ENCODE measurements around the gene STRN4. TPM values are rescaled to one million over a fixed set of nuclear protein-coding genes. Genes with fewer than 3 reads are reported as not detected.

Gene STRN4
- total RNA-seq, 1 experiment from 2014 or later, result 151 TPM

DNA sequence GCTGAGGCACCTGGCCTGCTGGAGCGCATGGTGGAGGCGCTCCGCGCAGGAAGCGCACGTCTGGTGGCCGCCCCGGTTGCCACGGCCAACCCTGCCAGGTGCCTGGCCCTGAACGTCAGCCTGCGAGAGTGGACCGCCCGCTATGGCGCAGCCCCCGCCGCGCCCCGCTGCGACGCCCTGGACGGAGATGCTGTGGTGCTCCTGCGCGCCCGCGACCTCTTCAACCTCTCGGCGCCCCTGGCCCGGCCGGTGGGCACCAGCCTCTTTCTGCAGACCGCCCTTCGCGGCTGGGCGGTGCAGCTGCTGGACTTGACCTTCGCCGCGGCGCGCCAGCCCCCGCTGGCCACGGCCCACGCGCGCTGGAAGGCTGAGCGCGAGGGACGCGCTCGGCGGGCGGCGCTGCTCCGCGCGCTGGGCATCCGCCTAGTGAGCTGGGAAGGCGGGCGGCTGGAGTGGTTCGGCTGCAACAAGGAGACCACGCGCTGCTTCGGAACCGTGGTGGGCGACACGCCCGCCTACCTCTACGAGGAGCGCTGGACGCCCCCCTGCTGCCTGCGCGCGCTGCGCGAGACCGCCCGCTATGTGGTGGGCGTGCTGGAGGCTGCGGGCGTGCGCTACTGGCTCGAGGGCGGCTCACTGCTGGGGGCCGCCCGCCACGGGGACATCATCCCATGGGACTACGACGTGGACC lies 9.7 kb upstream of the STRN4 start:
- no peaks in the 10 kb centered on the region for H3K4me1 Mint-ChIP-seq (ENCODE audit: low read depth, unreplicated experiment)
- no peak for DNase-seq
- intact Hi-C loops (cut with micrococcal nuclease; ENCODE audit: unreplicated experiment), result loop anchor here (2.0 to 10.0 kb wide), 3 partner anchors 85 to 279 kb away; no protein-coding TSS in a partner anchor
- no peak for TF ChIP-seq CTCF (IDR thresholded peaks at IDR 0.05; ENCODE audit: unreplicated experiment)
- no peak overlapping the region for H3K4me3 Mint-ChIP-seq (ENCODE audit: low read depth, unreplicated experiment)
- no peaks in the 10 kb centered on the region for H3K9me3 Mint-ChIP-seq (ENCODE audit: low read depth, unreplicated experiment)
- H3K36me3 Mint-ChIP-seq (ENCODE audit: insufficient read depth, unreplicated experiment), result peaks cover 20% of the 10 kb centered on the region
- BruUV-seq (replicated peaks), result no TSS peak
- no peak overlapping the region for H3K27ac Mint-ChIP-seq (ENCODE audit: unreplicated experiment)
- no peaks in the 10 kb centered on the region for H3K27me3 Mint-ChIP-seq (ENCODE audit: unreplicated experiment)
- CTCF ChIA-PET, result interaction anchor here (2.7 kb wide), 1 partner anchor 84 kb away, joined by 49 read pairs; no protein-coding TSS in a partner anchor

GRCh38 chr19:46755077-46755852 lies 9.0 kb upstream of the STRN4 start:
- no peak overlapping the region for H3K4me3 Mint-ChIP-seq (ENCODE audit: low read depth, unreplicated experiment)
- CTCF ChIA-PET, result interaction anchor here (2.0 kb wide), 1 partner anchor 29 kb away, joined by 10 read pairs; no protein-coding TSS in a partner anchor
- DNase-seq, result no peak
- no peaks in the 10 kb centered on the region for H3K27me3 Mint-ChIP-seq (ENCODE audit: unreplicated experiment)
- H3K9me3 Mint-ChIP-seq (ENCODE audit: low read depth, unreplicated experiment), result no peaks in the 10 kb centered on the region
- no peak for TF ChIP-seq CTCF (IDR thresholded peaks at IDR 0.05; ENCODE audit: unreplicated experiment)
- no peak overlapping the region for H3K27ac Mint-ChIP-seq (ENCODE audit: unreplicated experiment)
- H3K4me1 Mint-ChIP-seq (ENCODE audit: low read depth, unreplicated experiment), result no peaks in the 10 kb centered on the region
- no TSS peak for BruUV-seq (replicated peaks)
- H3K36me3 Mint-ChIP-seq (ENCODE audit: insufficient read depth, unreplicated experiment), result peaks cover 20% of the 10 kb centered on the region
- intact Hi-C loops (cut with micrococcal nuclease; ENCODE audit: unreplicated experiment), result loop anchor here (10.0 kb wide), 2 partner anchors 240 to 280 kb away; no protein-coding TSS in a partner anchor

DNA sequence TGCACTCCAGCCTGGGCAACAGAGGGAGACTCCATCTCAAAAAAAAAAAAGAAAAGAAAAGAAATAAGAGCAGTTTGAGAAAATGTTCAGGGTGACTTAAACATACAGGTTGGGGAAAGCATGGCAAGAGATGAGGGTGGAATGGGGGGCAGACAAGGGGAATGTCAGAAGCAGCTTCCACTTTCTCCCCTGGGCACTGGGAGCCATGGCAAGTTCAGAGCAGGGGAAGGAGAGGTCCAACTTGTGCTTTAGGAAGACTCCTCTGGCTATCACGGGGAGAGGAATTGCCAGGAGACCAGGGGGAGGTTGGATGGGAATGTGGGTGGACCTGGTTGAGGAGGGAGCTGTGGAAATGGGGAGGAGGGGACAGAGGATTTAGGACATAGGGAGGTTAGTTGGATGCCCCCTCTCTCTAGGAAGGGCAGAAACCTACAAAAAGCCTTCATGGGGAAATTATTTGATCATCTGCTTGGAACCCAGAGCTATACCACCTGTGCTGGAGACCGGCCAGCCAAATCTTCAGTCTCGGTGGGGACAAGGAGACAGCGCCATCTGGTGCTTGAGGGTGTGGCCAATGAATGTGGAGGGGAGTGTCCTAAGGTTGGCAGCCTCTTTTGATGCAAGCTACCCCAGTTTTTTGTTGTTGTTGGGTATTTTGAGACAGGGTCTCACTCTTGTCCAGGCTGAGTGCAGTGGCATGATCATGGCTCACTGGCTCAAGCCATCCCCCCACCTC lies 7.3 kb upstream of the STRN4 start:
- peak overlapping the region; percentile 8 for H3K27ac Mint-ChIP-seq (ENCODE audit: unreplicated experiment)

More for the DNA sequence above, 7.3 kb upstream of the STRN4 start:
- DNase-seq, result peak; percentile 60
- BruUV-seq (replicated peaks), result no TSS peak
- no peak for TF ChIP-seq CTCF (IDR thresholded peaks at IDR 0.05; ENCODE audit: unreplicated experiment)
- H3K27me3 Mint-ChIP-seq (ENCODE audit: unreplicated experiment), result no peaks in the 10 kb centered on the region
- CTCF ChIA-PET, result interaction anchor here (0.5 to 2.0 kb wide), 5 partner anchors 11 to 244 kb away, joined by 3 to 10 read pairs (median 4); no protein-coding TSS in a partner anchor
- no peak overlapping the region for H3K4me3 Mint-ChIP-seq (ENCODE audit: low read depth, unreplicated experiment)
- no peaks in the 10 kb centered on the region for H3K4me1 Mint-ChIP-seq (ENCODE audit: low read depth, unreplicated experiment)
- intact Hi-C loops (cut with micrococcal nuclease; ENCODE audit: unreplicated experiment), result loop anchor here (10.0 kb wide), 2 partner anchors 241 to 281 kb away; no protein-coding TSS in a partner anchor
- peaks cover 24% of the 10 kb centered on the region for H3K36me3 Mint-ChIP-seq (ENCODE audit: insufficient read depth, unreplicated experiment)
- no peaks in the 10 kb centered on the region for H3K9me3 Mint-ChIP-seq (ENCODE audit: low read depth, unreplicated experiment)
